Measurements from ENCODE around the gene TACSTD2. TPM values are rescaled to one million over a fixed set of nuclear protein-coding genes. Genes with fewer than 3 reads are reported as not detected.

The TACSTD2 gene
- total RNA-seq, 1 experiment from 2014 or later, result not detected

Other genes starting within 250 kb of the TACSTD2 start
- 14.4 and 17.5 TPM in 2 replicates for gene OMA1, start 30.5 kb downstream of the TACSTD2 start, total RNA-seq (2014; rRNA removed; shearing (Covaris generic))
- 14.1 and 14.5 TPM in 2 replicates for gene MYSM1, start 122.8 kb upstream of the TACSTD2 start, total RNA-seq (2014; rRNA removed; shearing (Covaris generic))
- gene JUN, start 206.8 kb upstream of the TACSTD2 start, total RNA-seq (2014; rRNA removed; shearing (Covaris generic)), result 10.2 and 11.1 TPM in 2 replicates

Measured in NCI-H460 (cell line).